HepG2 (cell line): ENCODE data around the gene ZMIZ1. TPM values are rescaled to one million over a fixed set of nuclear protein-coding genes. Genes with fewer than 3 reads are reported as not detected.

Source experiments
- GABPB1 ChIP-seq: IDR thresholded peaks from 2 replicates; pipeline ENCODE4 v1.6.1; 2016; ENCODE audit warnings: mild to moderate bottlenecking, missing genetic modification reagents, moderate library complexity, missing compliant biosample characterization
- HNF1B ChIP-seq: sonication (generic); formaldehyde crosslinking; IDR thresholded peaks from 2 replicates; pipeline ENCODE4 v1.5.1; 2020; ENCODE audit warnings: mild to moderate bottlenecking, moderate library complexity, missing genetic modification reagents
- KDM6A ChIP-seq: IDR thresholded peaks from 2 replicates; pipeline ENCODE4 v1.6.1; 2016; ENCODE audit warnings: low read depth
- PBX2 ChIP-seq: IDR thresholded peaks from 2 replicates; pipeline ENCODE4 v1.6.1; 2016; ENCODE audit warnings: control low read depth
- RARA ChIP-seq: IDR thresholded peaks from 2 replicates; pipeline ENCODE4 v1.6.1; 2016; ENCODE audit warnings: missing genetic modification reagents, missing compliant biosample characterization
- SALL1 ChIP-seq: sonication (generic); formaldehyde crosslinking; IDR thresholded peaks from 2 replicates; pipeline ENCODE4 v1.8.0; 2022; ENCODE audit warnings: mild to moderate bottlenecking, missing genetic modification reagents
- SOX5 ChIP-seq: IDR thresholded peaks from 2 replicates; pipeline ENCODE4 v1.6.1; 2016; ENCODE audit warnings: borderline replicate concordance
- THYN1 ChIP-seq: sonication (generic); formaldehyde crosslinking; IDR thresholded peaks from 2 replicates; pipeline ENCODE4 v1.8.1; 2023; ENCODE audit warnings: low read depth, mild to moderate bottlenecking, moderate library complexity, missing genetic modification reagents, borderline replicate concordance
- XRCC5 ChIP-seq: fragments of 200-400 bp; formaldehyde crosslinking; optimal IDR thresholded peaks from 2 replicates; pipeline ENCODE3; 2017; ENCODE audit warnings: mild to moderate bottlenecking, low read length
- ZBTB4 ChIP-seq: sonication (generic); formaldehyde crosslinking; IDR thresholded peaks from 2 replicates; pipeline ENCODE4 v1.4.0; 2020; ENCODE audit warnings: missing genetic modification reagents, mild to moderate bottlenecking, borderline replicate concordance
- ZFP36L2 ChIP-seq: sonication (generic); formaldehyde crosslinking; IDR thresholded peaks from 2 replicates; pipeline ENCODE4 v1.4.0; 2020; ENCODE audit warnings: missing genetic modification reagents
- ZFP37 ChIP-seq: sonication (generic); formaldehyde crosslinking; IDR thresholded peaks from 2 replicates; pipeline ENCODE4 v1.4.0; 2020; ENCODE audit warnings: missing genetic modification reagents, borderline replicate concordance
- ZNF10 ChIP-seq: sonication (generic); formaldehyde crosslinking; IDR thresholded peaks from 2 replicates; pipeline ENCODE4 v1.4.0; 2020; ENCODE audit warnings: mild to moderate bottlenecking, low read depth, missing genetic modification reagents, borderline replicate concordance
- ZNF253 ChIP-seq: sonication (generic); formaldehyde crosslinking; IDR thresholded peaks from 2 replicates; pipeline ENCODE4 v1.8.0; 2022; ENCODE audit warnings: mild to moderate bottlenecking, missing genetic modification reagents, borderline replicate concordance
- ZNF280B ChIP-seq: sonication (generic); formaldehyde crosslinking; IDR thresholded peaks from 2 replicates; pipeline ENCODE4 v1.5.0; 2020; ENCODE audit warnings: missing genetic modification reagents, mild to moderate bottlenecking, borderline replicate concordance
- ZNF704 ChIP-seq: sonication (generic); formaldehyde crosslinking; IDR thresholded peaks from 2 replicates; pipeline ENCODE4 v1.8.1; 2023; ENCODE audit warnings: mild to moderate bottlenecking, inconsistent platforms, moderate library complexity, missing genetic modification reagents, borderline replicate concordance
- ZNF781 ChIP-seq: sonication (generic); formaldehyde crosslinking; IDR thresholded peaks from 2 replicates; pipeline ENCODE4 v1.5.1; 2020; ENCODE audit warnings: borderline replicate concordance, mild to moderate bottlenecking, missing genetic modification reagents; ENCODE audit errors: not compliant biosample characterization
- ZSCAN21 ChIP-seq: sonication (generic); formaldehyde crosslinking; IDR thresholded peaks from 2 replicates; pipeline ENCODE4 v1.8.0; 2022; ENCODE audit warnings: mild to moderate bottlenecking, missing genetic modification reagents, moderate library complexity, borderline replicate concordance
- ZSCAN25 ChIP-seq: sonication (generic); formaldehyde crosslinking; IDR thresholded peaks from 2 replicates; pipeline ENCODE4 v1.8.0; 2022; ENCODE audit warnings: mild to moderate bottlenecking, missing genetic modification reagents
- polyA plus RNA-seq, 8 experiments: library from polyadenylated mRNA; depleted of rRNA in 3 of 8; stranded (reverse) in 7 of 8; unstranded in 1 of 8; fragments of >200 nt; fragmentation: Illumina TruSeq in 4 of 8; extraction: Trizol in 4 of 8; gene quantifications; 2 replicates each; pipeline versions ENCODE4 v1.2.1 to v1.2.3, GENCODE V29; 2011 to 2016; ENCODE audit warnings: low read depth in 4 of 8, missing spikeins in 1 of 8, mixed read lengths in 1 of 8; ENCODE audit not compliant: insufficient read depth in 1 of 8
- total RNA-seq, 5 experiments: library from RNA; depleted of rRNA; stranded (reverse); fragments of >200 nt; fragmentation: Illumina TruSeq; extraction: Trizol; gene quantifications; 2 replicates each; pipeline ENCODE4 v1.2.3, GENCODE V29; 2016; ENCODE audit warnings: low read depth in 1 of 5

ZMIZ1 gene
- total and polyA plus RNA-seq, 2 of the 13 experiments (the other 11 are each of a cell fraction or from before 2014, with no cell fraction given), result 5.3 to 10.2 TPM

GRCh38 chr10:79067241-79068202, 1.2 kb upstream of the ZMIZ1 start (continued):
- TF ChIP-seq KDM6A (CRISPR knock-in tag) (no peak), ZNF781 (no peak), RARA (no peak), ZFP36L2 (CRISPR knock-in tag) (no peak), ZSCAN21 (CRISPR knock-in tag) (peak; percentile 77; the same call in 1 of the 2 replicates), XRCC5 (peak; percentile 85), ZSCAN25 (CRISPR knock-in tag) (peak; percentile 80; the same call in 1 of the 2 replicates), ZNF704 (CRISPR knock-in tag) (no peak), HNF1B (peak; percentile 84), ZBTB4 (CRISPR knock-in tag) (0 out of 2 replicates have a peak, but pooled peaks have one; percentile 35), SOX5 (peak; percentile 30; the same call in 1 of the 2 replicates), PBX2 (CRISPR knock-in tag) (no peak), ZFP37 (CRISPR knock-in tag) (no peak), ZNF280B (CRISPR knock-in tag) (0 out of 2 replicates have a peak, but pooled peaks have one; percentile 22), ZNF253 (no peak), SALL1 (CRISPR knock-in tag) (peak; percentile 75), THYN1 (CRISPR knock-in tag) (no peak), ZNF10 (CRISPR knock-in tag) (no peak), GABPB1 (CRISPR knock-in tag) (peak; percentile 67; the same call in 1 of the 2 replicates)
